Hair follicle dermal papilla cell (primary cell): ENCODE measurements around the gene ORM1. TPM values are rescaled to one million over a fixed set of nuclear protein-coding genes. Genes with fewer than 3 reads are reported as not detected.

Experiments used
- total RNA-seq: library from RNA; depleted of rRNA; stranded (reverse); fragments of >200 nt; gene quantifications from 2 replicates; pipeline ENCODE4 v1.2.3, GENCODE V29; 2012

The ORM1 gene
- total RNA-seq: not detected in 2 replicates

DNA sequence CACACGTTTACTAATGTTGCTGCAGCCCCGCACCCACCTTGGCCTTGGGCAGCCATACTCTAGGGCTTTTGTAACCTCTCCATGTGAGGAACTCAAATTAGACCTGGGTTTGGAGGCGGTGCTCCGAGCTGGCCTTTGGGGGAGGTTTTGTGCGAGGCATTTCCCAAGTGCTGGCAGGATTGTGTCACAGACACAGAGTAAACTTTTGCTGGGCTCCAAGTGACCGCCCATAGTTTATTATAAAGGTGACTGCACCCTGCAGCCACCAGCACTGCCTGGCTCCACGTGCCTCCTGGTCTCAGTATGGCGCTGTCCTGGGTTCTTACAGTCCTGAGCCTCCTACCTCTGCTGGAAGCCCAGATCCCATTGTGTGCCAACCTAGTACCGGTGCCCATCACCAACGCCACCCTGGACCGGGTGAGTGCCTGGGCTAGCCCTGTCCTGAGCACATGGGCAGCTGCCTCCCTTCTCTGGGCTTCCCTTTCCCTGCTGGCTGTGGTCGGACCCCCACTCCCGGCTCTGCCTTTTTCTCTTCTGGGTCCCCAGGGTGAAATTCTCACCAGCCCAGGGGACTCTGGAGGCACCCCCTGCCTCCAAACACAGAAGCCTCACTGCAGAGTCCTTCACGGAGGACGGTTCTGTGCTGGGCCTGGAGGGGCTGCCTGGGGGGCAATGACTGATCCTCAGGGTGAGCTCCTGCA, at the start of gene ORM1:
ORM1 (plus strand) TSS at position 268 of the 701 bp plus-strand sequence; CDS start at position 304, 36 bp downstream.

DNA sequence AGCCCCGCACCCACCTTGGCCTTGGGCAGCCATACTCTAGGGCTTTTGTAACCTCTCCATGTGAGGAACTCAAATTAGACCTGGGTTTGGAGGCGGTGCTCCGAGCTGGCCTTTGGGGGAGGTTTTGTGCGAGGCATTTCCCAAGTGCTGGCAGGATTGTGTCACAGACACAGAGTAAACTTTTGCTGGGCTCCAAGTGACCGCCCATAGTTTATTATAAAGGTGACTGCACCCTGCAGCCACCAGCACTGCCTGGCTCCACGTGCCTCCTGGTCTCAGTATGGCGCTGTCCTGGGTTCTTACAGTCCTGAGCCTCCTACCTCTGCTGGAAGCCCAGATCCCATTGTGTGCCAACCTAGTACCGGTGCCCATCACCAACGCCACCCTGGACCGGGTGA, 6.7 kb downstream of the ORM1 start, which contains the start of gene ORM2:
ORM2 (plus strand) TSS at position 245 of the 398 bp plus-strand sequence; CDS start at position 281, 36 bp downstream.

Other genes starting within 250 kb of the ORM1 start
- 0.12 and 0.16 TPM in 2 replicates for gene AMBP, start 244.8 kb upstream of the ORM1 start, total RNA-seq
- gene KIF12, start 223.8 kb upstream of the ORM1 start, total RNA-seq: under 0.01 and 0.12 TPM in 2 replicates
- gene COL27A1, start 167.6 kb upstream of the ORM1 start, total RNA-seq: 50.0 and 62.6 TPM in 2 replicates
- gene ORM2, start 6.8 kb downstream of the ORM1 start, total RNA-seq: not detected in 2 replicates
- 20.8 and 34.1 TPM in 2 replicates for gene AKNA, start 64.9 kb downstream of the ORM1 start, total RNA-seq
- gene WHRN, start 182.4 kb downstream of the ORM1 start, total RNA-seq: 2.2 and 3.6 TPM in 2 replicates